Stimulated activated CD4-positive, alpha-beta T cell treated with anti-CD3 and anti-CD28 coated beads, Interleukin-4, amount 100 ng/mL, for 24 hours (primary cell): ENCODE results near the gene L1CAM.
"Not testable (repeated sequence)": the region's sequence is repeated elsewhere in the genome, so short reads cannot be mapped to it uniquely, and the experiment has no call there.

Source experiments
- DNase-seq: peaks from one replicate; pipeline ENCODE4 v3.0.0-alpha.2; 2020

Gene L1CAM

DNA sequence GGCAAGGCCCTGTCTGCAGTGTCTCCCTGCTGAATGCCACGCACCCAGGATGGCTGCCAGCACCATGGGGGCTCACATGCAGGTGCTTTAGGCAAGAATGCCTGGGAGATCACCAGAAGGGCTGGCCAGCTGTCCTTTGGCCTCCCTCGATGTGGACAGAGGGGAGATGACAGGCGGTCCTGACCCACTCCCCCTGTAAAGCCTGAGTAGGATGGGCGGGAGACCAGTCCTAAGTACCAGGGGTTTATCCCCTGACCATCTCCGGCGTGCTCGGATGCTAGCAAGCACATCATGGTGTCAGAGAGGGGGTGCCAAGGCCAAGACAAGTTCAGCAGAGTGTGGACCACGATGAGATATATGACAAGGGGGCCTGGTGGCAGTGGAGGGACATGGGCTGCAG lies 60.9 kb downstream of the L1CAM start:
- DNase-seq = no peak

DNA sequence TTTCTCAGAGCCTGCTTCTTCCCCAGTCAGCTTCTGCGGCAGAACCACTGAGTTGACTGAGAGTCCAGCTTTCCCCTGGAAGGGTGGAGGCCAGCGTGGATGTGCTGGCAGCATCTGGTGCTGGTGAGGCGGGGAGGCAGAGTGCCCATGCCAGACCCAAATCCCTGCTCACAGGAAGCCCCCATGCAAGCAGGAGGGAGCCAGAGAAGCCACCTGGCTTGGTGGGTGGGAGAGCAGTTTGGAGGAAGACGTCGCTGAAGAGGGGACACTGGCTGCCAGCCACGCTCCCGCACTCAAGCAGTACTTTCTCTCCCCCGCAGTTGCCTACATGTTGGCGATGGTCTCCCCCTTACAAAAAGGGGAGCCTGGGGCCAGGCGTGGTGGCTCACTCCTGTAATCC lies 61.6 kb downstream of the L1CAM start:
- no peak for DNase-seq

DNA sequence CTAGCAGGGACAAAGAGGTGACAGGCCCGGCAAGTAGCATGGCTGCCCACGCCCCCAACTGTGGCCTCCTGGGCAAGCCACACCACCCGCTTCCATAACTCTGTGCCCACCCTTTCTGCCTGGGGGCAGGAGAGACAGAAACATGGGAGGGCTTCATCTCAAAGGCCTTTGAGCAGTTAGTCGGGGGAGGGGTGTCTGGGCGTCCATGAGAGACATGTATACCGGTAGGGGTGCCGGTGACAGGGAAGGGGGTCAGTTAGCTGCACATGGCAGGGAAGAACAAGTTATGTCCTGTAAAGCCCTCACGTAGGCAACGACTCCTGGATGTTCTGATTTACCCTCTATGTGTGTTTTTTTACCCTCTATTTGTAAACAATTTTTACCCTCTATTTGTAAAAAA lies 64.9 kb downstream of the L1CAM start:
- DNase-seq = no peak

DNA sequence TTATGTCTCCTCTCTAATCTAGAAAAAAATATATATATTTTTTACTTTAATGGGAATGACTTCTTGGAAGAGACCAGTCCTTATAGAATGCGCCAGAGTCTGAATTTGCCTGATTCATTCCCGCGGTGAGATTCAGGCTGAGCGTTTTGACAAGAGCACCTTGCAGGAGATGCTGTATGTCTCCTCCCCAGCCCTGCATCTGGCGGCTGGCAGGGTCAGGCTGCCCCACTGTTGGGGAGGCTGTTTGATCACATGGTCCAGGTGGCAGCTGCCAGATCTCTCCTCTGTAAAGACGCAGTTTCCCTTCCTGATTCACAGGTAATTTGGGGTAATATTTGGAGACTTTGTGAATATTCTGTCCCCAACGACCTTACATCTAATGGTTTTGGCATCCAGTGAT lies 65.4 kb downstream of the L1CAM start:
- no peak for DNase-seq

DNA sequence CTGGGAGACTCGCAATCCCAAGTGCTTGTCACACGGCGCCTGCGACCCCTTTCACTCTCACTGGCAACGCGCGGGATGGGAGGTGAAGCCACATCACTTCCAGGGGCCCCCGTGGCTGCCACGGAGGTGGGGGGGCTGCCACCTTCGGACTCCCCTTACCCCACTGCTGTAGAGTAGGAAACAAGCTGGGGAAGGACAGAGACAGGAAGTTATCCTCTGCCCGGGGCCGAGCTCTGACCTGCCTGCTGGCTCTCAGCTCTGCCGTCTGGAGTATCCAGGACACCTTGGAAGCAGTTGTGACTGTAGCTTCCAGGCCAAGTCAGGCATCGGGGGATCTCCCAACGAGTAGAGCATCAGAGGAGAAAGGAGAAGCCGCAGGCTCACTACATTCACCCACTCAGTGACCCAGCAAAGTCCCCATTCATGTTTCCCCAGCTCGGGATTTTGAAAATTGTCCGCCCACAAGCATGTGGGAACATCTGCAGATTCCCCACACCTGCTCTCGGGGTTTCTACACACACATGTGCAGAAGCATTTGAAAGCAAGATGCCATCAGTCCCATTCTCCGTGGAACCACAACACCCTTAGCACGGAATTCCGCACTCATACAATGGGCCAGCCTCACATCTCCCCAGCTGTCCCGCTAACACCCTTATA lies 66.5 kb downstream of the L1CAM start:
- DNase-seq = no peak

DNA sequence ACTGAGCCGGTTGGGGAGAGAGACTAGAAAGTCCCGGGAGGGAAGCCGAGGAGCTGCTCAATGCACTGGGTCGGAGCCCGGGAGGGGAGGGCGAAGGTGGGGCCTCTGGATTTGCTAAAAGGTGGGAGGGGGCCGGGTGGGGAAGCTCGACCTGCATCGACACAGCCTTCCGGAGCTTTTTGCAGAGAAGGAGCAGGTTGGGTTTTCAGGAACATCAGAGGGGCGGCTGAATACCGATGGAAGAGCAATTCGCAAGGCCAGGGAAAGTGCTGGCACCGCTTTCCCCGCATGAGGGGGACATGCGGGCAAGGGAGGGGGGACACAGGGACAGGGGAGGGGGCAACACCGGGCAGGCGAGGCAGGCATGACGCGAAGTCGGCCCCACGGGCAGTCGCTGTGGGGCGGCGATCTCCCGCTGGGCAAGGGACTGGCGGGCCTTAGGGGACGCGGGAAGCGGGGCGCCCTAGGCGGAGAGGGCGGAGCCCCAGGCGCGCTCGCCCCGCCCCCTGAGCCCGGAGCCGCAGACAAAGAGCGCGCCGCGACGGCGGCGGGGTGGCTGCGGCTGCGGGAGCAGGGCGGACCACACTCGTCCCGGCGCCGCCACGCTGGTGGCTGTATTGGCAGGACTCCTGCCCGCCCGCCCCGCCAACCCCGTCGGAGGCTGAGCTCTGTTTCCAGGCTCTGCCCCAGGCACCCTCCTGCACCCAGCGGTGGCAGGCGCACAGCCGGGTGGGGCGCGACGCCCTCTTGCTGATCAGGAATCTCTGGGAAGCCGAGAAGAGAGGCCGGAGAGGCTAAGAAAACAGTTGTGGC lies 67.2 kb downstream of the L1CAM start:
- DNase-seq = peak; percentile 40

DNA sequence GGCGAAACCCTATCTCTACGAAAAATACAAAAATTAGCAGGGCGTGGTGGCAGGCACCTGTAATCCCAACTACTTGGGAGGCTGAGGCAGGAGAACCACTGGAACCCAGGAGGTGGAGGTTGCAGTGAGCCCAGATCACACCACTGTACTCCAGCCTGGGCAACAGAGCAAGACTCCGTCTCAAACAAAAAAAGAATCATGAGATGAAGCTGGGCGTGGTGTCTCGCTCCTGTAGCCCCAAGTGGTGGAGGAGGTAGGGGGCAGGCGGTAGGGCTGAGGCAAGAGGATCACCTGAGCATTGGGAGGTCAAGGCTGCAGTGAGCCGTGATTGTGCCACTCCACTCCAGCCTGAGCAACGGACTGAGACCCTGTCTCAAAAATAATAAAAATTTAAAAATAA lies 67.9 kb downstream of the L1CAM start:
- DNase-seq = not testable (repeated sequence)

DNA sequence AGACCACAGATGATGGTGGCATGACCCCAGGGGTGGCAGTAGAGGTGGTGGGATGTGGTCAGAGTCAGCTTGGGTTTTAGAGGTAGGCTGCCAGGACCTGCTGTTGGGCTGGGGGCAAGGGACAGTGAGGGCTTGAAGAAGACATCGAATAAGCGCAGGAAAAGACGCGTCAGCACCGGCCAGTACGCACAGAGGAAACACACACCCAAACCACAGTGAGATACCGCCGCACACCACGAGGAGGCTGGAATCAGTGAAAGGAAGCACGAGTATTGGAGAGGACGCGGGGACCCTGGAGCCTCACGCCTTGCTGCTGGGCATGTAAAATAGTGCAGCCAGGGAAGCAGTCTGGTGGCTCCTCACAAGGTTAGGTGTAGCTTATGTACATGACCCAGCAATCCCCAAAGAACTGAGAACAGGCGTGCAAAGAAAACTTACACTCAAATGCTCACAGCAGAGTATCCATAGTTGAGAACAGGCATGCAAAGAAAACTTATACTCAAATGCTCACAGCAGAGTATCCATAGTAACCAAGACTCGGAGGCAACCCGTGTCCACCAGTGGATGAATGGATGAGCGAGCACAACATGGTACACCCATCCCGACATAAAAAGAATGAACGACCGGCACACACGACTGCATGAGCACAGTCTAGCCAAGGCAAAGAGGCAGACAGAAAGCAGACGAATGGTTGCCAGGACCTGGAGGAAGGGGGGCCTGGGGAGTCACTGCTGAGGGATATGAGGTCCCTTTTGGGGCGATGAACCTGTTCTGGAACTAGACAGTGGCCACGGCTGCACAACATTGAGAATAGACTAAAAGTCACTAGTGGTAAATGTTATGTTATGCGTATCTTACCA lies 68.9 kb downstream of the L1CAM start:
- peak; percentile 27 for DNase-seq

DNA sequence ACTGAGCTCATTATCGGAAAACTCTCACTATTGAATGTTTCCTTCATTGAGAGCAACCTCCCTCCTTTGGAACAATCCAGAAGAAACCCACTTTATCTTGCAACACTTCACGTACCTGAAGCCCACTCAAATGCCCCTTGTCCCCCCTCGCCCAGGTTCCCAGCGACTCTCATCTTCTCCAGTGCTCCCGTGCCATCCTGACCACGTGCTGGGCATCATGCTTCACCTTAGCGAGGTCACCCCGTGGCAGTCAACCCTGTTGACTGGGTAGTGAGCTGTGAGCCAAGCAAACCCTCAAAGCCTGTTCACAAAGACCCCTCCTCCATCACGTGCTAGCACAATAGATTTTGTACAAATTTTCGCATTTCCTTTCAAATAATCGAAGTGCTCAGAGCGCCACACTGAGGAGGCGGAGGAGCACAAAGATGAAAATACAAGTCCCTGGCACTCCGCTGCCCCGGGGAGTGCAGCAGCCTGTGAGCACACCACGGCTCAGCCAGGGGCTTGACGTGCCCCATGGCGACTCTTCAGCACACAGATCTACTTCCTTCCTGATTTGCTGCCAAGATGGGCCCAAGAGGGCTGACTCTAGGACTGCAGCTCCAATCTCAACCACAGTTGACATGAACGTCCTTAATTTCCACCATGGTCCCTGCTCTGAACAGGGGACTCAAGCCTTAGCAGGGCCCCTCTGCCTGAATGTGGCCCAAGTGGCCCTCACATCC lies 71.2 kb downstream of the L1CAM start:
- no peak for DNase-seq

DNA sequence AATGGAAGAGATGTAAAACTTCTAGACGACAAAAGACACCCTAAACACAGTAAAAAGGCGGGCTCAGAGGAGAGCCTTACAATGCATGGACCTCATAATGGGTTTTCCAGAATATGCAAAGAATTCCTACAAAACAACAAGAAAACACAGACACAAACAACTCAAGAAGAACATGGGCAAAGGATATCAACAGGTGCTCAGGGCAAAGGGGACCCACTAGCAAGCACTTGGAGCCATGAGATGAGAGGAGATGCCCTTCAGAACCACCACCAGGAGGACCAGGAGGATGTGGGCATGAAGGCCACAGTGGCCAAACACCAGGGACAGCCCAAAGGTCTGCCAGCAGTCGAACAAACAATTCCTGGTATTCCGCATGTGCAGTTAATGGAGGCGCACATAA lies 72.8 kb downstream of the L1CAM start:
- DNase-seq = no peak

DNA sequence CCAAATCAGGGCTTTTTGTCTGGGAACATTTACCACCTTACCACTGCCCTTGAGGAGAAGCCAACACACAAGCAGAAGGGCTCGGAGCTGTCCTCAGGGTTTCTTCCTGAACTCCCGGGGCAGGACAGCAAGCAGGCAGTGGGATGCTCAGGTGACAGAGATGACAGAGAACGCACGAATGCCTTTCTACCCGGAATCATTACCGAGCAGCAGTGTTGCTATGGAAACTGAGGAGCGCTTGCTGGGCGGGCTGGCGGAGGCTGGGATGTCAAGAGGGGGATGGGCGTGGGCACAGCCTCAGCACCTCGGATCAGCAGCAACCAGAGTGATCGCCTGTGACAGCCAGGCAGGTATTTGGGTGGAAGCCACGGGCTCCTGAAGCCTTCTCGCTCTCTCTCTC lies 73.8 kb downstream of the L1CAM start:
- DNase-seq = no peak
